Measurements from ENCODE around the gene C19orf44. TPM values are rescaled to one million over a fixed set of nuclear protein-coding genes. Genes with fewer than 3 reads are reported as not detected.
A peak's percentile ranks its signal among the peaks of the same experiment; 100 is the strongest.
"Not testable (repeated sequence)": the region's sequence is repeated elsewhere in the genome, so short reads cannot be mapped to it uniquely, and the experiment has no call there.

Gene C19orf44
- 2.4 TPM for total RNA-seq

DNA sequence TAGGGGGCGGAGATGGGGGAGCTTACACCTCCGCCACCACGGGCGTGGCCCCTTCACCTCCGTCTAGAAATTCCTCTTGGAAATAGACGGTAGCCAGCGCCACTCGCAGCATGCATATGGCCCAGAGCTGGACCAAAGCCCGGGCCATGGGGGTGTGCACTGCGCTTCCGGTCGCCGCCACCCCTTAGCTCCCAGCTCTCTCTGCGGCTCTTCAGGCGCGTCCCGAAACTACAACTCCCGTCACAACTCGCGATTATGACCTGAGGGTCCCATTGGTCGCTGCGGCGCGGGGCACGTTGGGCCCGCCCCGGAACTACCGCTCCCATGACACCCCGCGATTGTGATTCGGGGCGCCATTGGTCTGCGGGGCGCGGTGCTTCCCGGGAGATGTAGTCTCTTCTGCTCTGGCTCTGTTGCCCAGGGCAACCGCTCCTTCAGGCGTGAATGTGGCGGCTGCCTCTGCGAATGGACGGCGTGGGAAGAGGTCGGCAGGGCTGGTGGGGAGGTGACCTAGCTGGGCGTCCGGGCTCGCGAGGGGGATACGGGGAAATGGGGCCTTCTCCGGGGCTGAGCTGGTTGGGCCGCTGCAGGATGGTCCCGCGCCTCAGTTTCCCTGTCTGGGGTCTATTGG is at the start of gene C19orf44, which contains the start of gene CALR3:
Gene C19orf44, plus strand, starts transcription at position 413 of the 631 bp plus-strand sequence. CDS start 4,399 bp downstream, outside the sequence.
Gene CALR3, minus strand, starts transcription at position 186 of the 631 bp plus-strand sequence. Its CDS starts 38 bp downstream, at position 148.
- DNase-seq (ENCODE audit: low spot score) (peak; percentile 99), ATAC-seq (peak; percentile 94)

DNA sequence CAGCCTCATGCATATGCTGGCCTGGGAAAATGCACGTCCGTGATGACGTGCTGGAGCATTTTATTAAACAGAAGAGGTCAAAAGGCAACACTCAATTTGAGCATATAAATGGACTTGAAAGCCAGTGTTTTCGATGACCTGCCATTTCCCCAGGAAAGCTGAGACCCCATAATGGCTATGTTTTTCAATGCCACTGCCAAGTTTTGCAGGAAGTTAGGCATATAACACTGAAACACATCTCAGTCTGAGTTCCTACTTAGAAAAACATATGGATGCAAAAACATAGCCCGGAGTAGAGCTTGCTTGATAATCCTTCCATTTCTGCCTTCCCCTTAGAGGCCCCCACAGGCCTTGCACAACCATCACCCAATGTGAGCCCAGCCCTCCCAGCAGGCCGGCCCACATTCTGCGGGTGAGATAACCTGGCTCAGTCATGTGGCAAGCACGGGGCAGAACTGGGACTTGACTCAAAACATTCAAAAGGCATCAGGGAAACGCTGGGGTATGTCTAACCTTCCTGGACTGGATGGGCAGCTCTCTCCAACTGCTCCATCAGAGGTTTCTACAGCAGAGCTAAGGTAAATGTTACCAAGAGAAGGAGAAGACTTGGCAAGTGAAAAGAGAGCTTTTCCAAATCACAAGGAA is 49.3 kb upstream of the C19orf44 start:
- DNase-seq (ENCODE audit: low spot score) (peak; percentile 76), ATAC-seq (peak; percentile 88)

DNA sequence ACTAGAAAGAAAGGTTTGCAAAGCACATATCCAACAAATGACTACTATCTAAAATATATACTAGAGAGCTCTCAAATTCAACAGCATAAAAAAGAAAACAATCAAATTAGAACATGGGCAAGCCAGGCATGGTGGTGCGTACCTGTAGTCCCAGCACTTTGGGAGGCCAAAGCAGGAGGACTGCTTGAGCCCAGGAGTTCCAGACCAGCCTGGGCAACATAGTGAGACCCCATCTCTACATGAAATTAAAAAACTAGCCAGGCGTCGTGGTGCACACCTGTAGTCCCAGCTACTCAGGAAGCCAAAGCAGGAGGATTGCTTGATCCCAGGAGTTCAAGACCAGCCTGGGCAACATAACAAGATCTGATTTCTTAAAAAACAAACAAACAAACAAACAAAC is 47.3 kb upstream of the C19orf44 start:
- not testable (repeated sequence) for DNase-seq (ENCODE audit: low spot score)

DNA sequence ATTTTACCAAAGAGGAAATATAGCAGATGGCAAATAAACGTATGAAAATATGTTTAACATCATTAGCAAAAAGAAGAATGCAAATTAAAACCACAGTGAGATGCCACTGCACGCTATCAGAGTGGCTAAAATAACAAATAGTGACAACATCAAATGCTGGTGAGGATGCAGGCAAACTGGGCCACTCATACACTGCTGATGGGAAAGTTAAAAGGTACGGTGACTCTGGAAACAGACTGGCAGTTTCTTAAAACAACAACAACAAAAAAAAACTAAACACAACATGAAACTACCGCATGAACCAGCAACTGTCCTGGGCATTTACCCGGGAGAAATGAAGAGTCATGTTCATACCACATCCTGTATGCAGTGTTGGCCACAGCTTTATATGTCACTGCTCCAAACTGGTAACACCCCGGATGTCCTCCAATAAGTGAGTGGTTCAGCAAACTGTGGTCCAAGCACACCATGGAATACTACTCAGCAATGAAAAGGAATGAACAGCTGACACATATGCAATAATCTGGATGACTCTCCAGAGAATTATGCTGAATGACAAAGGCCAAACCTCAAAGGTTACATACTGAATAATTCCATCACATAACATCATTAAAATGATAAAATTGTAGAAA is 46.7 kb upstream of the C19orf44 start:
- ATAC-seq (no peak), DNase-seq (ENCODE audit: low spot score) (no peak)

More for the DNA sequence above, 47.3 kb upstream of the C19orf44 start:
- ATAC-seq, result not testable (repeated sequence)

DNA sequence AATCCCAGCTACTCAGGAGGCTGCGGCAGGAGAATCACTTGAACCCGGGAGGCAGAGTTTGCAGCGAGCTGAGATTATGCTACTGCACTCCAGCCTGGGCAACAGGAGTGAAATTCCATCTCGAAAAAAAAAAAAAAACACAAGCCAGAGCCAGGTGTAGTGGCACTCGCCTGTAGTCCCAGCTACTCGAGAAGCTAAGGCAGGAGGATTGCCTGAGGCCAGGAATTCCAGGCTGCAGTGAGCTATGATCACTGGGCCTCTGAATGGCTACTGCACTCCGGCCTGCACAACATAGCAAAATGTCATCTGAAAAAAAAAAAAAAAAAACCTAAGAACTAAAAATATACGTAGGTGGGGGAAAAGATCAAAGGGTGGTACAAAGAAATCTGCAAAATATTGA is 43.9 kb upstream of the C19orf44 start:
- no peak for ATAC-seq

DNA sequence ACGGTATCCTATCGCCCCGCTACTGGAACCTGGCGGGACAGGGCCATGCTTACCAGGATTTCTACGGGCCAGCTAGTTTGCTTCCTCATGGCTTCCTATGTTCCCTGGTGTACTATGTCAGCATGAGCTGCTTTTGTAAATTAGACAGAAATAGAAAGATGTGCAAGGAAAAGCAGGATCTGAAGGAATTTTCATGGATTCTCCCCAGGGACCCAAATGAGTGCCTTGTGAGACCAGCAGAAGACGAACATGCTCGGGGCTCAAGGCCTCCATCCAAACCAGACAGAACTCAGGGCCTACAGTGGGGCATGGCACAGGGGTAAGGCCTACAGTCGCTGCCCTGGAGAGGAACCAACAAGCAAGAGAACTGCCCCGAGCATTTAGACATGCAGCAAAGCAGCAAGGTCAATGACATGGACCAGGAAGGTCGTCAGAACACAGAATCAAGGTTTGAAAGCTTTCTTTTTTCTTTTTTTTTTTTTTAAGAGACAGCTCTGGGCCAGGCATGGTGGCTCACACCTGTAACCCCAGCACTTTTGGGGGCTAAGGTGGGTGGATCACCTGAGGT is 41.8 kb upstream of the C19orf44 start:
- peak; percentile 83 for ATAC-seq
- DNase-seq (ENCODE audit: low spot score), result peak; percentile 66

More for the DNA sequence above, 43.9 kb upstream of the C19orf44 start:
- DNase-seq (ENCODE audit: low spot score), result no peak

DNA sequence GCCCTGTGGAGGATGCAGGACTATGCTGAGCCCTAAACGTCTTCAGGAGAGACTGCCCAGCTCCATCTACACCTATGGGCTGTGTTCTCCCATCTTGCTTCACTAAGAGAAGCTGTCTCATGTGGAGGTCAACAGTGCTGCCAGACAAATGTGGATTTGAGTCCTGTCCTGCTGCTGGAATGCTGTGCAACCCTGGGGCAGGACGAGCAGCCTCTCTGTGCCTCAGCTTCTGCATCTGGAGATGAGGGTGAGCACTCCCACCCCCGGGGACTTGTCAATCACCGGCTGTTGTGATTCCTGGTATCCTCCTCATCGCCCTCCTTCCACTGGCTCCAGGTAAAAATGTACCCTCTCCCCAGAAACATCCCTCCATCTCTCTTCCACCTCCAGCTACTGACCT is 40.7 kb upstream of the C19orf44 start:
- no peak for DNase-seq (ENCODE audit: low spot score)
- ATAC-seq, result no peak

DNA sequence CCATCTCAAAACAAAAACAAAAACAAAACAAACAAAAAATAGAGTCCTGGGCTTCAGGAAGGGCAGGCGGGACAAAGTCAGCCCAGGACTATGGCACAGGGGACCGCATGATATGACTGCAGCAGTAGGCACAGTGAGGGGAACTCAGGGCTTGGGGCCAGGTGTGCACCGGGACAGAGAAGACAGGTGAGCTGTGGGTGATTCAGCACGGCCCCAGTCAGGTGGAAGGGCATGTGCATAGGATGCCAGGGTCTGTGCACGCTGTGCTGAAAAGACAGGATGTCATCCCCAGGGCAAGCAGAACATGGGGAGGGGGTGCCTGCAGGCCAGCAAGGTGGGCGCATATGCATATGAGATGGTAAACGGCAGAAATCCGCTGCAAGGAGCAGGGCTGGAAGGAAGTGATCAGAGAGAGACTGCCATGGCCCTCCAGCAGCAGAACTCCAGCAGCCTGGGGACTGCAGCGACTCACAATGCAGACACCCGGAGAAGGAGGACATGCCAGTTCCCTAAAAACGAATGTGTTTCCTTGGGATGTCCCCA is 39.5 kb upstream of the C19orf44 start:
- no peak for DNase-seq (ENCODE audit: low spot score)
- no peak for ATAC-seq

DNA sequence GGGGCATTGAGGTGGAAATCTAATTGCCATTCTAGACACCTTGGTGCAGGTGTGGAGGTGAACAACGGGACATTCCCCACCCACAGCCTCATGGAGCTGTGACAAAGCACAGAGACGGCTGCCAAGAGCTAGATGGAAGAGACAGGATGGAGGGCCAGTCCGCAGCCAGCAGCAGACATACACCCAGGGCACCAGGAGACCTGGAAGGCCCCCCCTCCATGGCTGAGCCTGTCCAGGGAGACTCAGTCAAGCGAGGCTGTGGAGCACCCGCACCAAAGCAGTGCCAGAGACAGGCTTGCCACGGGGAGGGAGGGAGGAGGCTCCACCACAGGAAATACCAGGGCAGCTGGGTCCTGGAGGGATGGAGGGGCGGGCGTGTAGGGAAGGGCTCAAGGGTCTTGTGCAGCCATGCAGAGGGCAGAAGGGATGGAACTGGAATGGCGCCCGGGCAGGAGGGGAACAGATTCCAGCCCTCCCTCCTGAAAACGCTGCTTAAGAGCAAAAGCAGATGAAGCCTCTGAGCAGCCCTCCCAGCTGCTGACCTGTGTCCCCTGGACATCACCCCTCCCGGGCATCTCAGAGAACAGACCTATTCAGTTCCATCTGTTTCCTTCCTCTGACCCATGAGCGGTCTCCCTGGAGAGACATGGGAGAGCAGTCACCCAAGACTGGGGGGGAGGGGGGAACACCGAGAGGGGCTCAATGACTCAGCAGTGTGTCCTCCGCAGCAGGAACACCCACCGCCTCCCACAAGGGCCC is 38.8 kb upstream of the C19orf44 start:
- DNase-seq (ENCODE audit: low spot score), result no peak
- peak; percentile 4 for ATAC-seq

DNA sequence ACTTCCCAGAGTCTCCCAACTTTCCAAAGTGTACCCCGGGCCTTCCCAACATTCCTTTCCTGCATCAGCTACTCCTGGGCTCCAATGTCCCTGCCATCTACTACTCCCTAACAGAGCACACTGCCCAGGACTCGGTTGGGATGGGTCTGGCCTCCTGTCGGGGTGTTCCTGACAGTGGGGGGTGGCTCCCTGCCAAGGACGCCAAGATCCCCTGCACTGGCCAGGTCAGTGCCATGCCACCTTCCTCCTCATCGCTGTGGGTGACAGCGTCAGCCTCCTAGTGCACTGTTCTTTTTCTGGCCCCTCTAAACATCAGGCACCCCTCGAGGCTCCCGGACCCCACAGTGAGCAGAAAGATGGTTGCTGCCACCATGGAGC is 38.3 kb upstream of the C19orf44 start:
- DNase-seq (ENCODE audit: low spot score) (no peak), ATAC-seq (no peak)

DNA sequence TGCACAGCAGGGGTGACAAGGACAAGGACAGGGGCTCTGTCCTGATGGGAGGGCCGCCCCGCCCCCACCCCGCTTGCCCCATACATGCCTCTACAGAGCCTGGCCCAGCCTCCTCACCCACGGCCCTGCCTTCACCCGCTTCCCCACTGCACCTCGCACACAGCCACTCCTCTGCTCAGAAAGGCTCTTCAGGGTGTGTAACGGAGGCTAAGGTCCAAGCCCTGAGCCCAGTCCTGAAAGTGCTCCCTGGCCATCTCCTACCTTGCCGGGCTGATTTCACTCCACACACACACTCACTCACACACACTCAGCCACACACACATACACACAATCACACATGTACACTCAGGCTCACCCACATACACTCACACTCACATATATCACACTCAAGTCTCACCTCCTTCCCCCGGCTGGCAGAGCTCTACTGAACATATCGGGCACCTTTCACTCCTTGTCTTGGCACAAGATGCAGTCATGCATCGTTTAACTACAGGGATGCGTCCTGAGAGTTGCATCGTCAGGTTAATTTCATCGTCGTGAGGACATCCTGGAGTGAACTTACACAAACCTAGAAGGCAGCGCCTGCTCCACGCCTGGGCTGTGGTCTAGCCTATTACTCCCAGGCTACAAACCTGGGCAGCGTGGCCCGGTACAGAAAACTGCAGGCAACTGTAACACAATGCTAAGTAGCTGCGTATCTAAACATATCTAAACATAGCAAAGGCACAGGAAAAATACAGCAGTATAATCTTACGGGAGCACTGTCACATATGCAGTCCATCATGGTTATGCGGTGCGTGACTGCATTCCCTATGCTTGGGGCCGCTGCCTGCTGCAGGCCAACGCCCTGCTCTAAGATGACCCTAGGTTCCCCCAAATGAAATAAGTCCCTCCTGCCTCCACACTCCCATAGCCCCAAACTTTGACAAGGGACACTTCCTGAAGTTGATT is 37.5 kb upstream of the C19orf44 start:
- DNase-seq (ENCODE audit: low spot score), result no peak
- no peak for ATAC-seq

DNA sequence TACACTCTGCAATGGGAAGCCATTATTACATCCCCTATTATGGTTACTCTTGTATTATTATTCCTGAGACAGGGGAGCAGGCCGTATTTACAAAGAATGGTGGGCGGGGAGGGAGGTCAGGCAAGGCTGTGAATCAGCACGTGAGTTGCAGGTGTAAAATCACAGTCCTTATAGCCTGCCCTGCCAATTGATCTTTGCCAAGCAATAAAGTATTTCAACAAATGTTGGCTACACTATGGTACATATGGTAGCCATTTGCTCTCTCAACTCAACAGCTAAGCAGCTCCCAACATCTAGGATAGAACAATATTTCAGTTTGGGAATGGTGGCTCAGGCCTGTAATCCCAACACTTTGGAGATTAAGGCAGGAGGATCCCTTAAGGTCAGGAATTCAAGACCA is 36.5 kb upstream of the C19orf44 start:
- DNase-seq (ENCODE audit: low spot score) (no peak), ATAC-seq (no peak)

DNA sequence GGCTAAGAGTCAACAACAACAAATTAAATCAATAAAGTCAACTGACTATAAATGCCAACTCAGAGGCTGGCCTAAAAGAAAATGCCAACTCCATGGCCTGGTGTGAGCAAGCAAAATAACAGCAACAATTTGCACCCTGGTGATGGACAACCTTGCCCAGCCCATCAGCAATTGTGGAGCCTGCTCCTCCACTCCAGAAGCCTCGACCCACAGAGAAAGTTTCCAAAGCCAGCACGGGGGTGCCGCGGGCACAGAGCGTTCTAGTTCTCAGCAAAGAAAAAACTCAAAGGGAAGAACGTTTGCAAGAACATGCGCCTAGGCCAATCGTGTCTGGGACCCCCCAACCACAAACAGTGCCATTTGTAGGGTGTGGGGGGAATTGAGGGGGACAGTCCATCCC is 35.7 kb upstream of the C19orf44 start:
- DNase-seq (ENCODE audit: low spot score) (no peak), ATAC-seq (no peak)

DNA sequence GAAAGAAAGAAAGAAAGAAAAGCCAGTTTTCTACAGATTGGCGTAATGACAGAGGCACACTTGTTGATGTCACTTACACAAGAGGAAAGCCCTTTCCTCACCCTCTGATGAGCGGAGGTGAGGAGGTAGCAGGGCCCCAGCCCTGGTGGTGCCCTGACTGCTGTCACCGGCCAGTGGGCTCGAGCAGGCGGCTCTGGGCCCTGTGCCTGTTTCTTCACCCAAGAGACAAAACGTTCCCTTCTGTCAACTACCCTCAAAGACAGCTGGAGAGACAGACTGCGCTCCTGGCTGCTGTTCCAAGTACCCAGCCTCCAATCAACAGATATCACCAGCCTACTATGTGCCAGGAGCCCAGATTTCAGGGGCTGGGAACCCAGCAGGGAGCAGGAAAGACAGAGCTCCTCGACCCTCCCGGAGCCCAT is 34.6 kb upstream of the C19orf44 start:
- DNase-seq (ENCODE audit: low spot score), result no peak

DNA sequence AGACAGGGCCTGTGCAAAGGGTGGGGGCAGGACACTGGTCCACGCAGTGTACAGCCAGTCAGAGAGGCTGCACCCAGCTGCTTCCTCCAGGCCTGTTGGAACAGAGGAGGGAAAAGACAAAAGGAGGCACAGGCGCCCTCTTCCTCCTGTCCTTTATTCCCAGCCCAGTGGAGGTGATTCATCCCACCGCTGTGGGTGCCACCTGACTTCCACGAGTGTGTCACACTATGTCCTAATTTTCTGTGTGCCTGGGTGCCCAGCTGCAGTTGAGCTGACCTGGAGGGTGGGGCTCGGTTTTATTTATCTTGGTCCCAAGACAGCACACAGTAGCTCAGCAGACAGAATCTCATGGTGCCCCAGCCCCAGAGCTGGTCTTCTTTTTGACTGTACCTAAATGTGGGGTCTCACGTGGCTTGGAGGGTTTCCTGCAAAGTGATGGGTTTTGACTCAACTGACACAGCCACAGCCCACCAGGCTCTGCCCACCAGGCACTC is 33.4 kb upstream of the C19orf44 start:
- DNase-seq (ENCODE audit: low spot score) (peak; percentile 84), ATAC-seq (peak; percentile 82)

More for the DNA sequence above, 34.6 kb upstream of the C19orf44 start:
- peak; percentile 8 for ATAC-seq

DNA sequence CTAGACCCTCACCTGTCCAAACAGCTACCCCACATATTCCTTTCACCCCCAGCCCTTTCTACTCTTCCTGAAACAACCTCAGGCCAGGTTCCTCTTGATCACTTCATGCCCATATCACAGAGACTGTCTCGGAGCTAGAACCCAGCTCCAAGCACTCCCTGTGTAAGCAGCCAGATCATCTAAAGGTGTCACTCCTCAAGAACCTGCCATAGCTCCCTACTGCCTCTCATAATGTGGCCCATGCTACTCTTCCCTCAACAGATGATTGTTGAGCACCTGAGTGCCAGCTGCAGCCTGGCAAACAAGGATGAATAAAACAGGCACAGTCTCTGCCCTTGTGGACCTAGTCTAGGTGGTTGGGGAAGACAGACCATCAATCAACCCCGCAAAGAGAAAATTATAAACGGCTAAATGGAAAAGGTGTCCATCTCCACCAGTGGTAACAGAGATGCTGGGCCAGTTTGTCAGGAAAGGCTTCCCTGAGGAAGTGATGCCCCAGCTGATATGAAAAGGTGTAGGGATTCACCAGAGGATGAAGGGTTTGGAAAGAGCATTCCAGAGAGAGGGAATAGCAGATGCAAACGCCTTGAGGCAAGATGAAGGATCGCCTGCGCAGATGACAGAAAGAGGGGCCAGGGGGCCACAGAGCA is 32.7 kb upstream of the C19orf44 start:
- DNase-seq (ENCODE audit: low spot score) (no peak), ATAC-seq (no peak)

DNA sequence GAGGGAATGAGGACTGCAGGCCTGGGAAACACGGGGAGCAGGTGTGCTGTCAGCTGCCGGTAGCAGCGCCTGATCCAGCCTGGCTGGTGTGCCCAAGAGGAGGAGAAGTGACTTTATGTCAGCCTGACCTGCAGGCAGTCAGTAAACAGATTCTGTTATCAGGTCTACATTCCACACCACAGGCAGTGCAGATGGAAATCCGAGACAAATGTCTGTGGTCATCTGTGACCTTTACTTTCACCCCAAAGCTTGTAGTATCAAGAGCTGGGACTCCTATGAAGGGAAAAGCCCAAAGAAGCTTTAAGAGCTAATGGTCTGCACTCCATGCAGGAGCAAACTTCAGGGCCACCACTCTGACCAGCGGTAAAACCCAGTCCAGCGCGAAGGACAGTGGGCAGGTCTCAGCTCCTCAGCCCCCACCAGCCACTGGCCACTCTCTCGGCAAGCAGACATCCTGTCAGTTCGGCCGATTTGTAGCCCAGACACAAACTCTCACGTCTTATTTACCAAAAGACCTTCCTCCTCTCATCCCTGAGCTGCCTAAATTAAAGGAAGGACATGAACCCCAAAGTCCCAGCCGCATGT is 32.1 kb upstream of the C19orf44 start:
- ATAC-seq, result peak; percentile 61
- no peak for DNase-seq (ENCODE audit: low spot score)

DNA sequence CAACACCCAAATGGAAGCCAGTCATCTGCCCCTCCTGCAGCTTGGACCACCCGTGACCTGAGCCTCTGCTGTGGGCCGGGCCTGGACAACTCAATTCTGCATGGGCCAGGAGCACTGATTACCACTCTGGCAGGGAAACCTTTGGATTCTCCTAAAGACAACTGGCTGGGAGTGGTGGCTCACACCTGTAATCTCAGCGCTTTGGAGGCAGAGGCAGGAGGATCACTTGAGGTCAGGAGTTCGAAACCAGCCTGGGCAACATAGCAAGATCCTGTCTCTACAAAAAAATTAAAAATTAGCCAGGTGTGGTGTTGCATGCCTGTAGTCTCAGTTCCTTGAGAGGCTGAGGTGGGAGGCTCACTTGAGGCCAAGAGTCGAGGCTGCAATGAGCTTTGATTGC is 31.0 kb upstream of the C19orf44 start:
- DNase-seq (ENCODE audit: low spot score), result no peak
- ATAC-seq, result no peak
